NCI-H1092 (cell line): ENCODE results near the gene HGD.
"Not testable (repeated sequence)": the region's sequence is repeated elsewhere in the genome, so short reads cannot be mapped to it uniquely, and the experiment has no call there.

ENCODE experiments used
- DNase-seq: peaks from one replicate; lab custom pipeline; 2025; lab: John Stamatoyannopoulos, UW

The HGD gene

DNA sequence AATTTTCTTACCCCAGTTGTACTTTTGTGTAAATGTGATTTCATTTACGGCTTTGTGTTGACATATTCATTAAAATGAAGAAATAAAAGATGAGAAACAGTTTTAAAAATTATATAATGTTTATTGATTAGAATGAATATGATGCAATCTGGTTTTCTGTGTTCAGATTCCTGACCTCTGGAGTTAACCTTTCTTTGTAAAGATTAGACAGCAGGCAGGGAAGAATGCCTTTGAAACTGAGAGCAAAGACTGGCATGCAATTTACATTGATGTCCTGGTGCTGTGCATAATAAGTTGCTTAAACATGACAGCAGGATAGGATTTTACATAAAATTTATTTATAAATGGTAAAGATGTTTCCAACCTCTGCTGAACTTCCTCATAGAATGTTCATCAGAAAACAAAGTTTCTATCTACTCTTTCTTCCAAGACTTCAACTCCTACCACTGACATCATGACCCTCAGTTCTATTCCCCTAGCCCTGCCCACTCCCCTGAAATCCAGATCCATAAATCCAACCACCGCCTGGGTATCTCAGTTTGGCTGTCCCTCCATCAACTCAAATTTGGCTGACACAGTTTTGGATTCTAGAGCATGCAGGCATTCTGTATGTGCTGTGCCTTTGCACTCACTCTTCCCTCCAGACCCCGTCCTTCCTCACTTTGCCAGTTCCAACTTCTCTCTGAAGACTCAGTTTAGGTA is 1.7 kb downstream of the HGD start:
- DNase-seq: no peak

- DNase-seq: no peak
Observed at GRCh38 chr3:120678984-120679383, 3.1 kb downstream of the HGD start.

- no peak for DNase-seq
Observed at GRCh38 chr3:120678331-120678947, 3.6 kb downstream of the HGD start.

GRCh38 chr3:120677193-120677592 is 4.8 kb downstream of the HGD start:
- DNase-seq: not testable (repeated sequence)

GRCh38 chr3:120673116-120673515 is 8.9 kb downstream of the HGD start:
- no peak for DNase-seq

DNA sequence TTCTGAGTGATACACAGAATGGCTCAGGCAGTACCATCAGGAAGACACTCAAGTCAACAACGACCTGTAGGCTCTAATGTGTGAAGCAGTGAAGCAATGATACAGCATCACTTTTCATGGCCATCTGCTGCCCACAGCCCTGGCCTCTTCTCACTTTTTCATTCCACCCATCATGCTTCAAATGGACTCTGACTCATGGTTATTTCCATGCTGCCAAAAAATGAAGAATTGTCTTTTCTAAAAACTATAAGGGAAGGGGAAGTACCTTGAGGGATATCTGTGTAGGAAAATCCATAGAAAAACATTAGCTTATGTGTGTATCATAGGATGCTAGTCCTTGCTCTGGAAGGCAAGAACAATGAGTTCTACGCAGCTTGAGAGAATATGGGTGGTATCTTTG is 11.5 kb downstream of the HGD start:
- DNase-seq: no peak

GRCh38 chr3:120664926-120665325 is 17.1 kb downstream of the HGD start:
- no peak for DNase-seq

GRCh38 chr3:120661945-120662344 is 20.1 kb downstream of the HGD start:
- no peak for DNase-seq

DNA sequence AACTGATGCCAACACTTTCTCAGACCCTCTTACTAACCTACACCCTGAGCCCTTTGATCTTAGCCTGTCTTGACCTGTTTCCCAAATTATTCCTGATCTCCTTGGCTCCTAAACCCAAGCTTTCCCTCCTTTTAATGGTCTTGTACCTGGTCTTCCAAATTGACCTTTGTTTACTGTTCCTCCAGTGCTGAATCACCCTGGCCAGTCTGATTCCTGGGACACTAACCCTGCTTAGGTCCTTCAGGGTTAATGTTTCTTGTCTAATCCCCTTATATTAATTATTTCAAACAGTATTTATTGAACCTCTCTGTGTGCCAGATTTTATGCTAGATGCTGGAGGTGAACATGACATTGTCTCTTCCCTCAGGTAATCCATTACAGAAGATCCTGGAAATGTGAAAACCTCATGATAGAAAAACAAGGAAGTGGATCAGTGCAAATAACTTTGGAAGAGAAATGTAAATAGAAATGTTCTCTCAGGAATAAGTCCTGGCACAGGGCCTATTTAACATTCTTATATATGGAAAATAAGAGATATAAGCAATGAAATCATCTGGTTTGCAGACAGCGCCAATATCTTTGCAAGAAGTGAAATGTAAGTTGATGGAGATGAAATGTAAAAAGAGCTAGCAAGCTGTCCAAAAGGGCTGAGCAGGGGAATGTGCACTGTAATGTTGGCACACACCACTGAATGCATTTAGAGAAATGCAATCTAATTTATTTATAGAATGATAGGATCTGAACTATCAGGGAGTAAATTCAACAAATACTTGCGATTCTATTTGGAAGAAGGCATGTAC is 20.7 kb downstream of the HGD start:
- no peak for DNase-seq

DNA sequence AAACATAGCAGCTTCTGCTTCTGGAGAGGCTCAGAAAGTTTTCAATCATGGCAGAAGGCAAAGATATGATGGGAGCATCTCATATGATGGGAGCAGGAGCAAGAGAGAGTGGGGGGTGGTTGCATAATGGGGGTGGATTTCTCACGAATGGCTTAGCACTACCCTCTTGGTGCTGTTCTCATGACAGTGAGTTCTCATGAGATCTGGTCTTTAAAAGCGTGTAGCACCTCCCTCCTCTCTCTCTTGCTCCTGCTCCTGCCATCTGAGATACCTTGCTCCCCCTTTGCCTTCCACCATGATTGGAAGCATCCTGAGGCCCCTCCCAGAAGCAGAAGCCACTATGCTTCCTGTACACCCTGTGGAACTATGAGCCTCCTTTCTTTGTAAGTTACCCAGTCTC is 22.2 kb downstream of the HGD start:
- no peak for DNase-seq

- DNase-seq: no peak
Observed at GRCh38 chr3:120659285-120659684, 22.8 kb downstream of the HGD start.

DNA sequence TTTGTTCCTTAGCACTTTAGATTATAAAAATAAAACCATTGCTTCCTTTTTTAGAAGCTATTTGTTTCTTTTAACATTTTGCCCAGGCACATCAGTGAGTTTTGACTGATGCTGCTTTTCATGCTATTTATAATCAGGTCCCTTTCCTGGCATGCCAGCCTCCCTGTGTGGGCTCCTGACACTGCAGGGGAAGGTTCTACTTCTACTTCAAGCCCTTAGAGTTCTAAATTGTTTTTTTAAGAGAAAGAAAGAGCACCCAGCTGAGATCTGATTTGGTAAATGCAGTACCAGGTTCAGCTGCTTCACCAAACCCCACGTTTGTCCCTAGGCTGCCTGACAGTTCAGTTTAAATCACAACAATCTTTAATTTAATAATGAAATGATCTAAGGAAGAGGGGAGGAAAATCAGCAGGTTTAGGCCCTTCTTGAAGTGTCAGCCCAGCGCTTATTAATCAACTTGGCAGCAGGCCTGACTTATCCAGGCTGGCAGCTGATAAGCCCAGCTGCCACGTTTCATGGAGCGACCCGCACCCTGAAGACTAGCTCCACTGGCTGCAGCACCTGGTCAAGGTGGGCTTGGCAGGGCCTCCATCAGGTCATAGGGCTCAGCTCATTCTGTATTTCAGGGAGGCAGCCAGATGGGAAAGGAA is 29.0 kb downstream of the HGD start:
- DNase-seq: no peak

DNA sequence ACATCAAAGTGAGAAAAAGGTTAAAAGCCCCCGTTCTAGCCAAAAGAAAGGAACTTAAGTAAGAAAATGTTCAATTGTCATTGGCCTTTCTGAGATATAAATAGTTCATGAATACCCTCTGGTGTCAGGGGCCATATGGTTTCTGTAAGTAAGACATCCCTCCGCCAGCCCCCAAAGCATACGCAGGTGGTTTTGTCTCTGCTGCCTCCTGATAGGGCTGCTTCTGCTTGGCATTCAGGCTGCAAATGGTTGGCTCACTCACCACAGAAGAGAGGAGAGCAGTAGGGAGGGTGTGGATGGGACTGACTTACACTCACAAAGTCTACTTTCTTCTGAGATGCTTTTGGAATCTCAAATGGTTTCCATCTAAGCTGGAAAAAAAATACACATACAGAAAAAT is 29.8 kb downstream of the HGD start:
- no peak for DNase-seq

DNA sequence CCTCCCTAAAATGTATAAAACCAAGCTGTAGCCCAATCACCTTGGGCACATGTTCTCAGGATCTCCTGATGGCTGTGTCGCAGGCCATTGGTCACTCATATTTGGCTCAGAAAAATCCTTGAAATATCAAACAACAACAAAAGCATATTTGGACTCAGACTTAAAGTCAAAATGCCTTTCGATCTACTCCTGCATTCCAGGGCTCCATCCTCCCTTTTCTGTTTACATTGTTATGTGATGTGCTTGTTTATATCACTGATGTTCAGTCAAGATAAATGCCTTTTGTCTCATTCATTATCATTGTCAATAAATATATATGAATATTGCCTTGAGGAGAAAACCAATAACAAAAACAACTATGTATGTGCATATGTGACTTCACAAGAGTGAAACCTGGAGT is 31.7 kb downstream of the HGD start:
- no peak for DNase-seq

GRCh38 chr3:120649830-120650233 is 32.2 kb downstream of the HGD start:
- no peak for DNase-seq

- no peak for DNase-seq
Observed at GRCh38 chr3:120648290-120648689, 33.7 kb downstream of the HGD start.

- no peak for DNase-seq
Observed at GRCh38 chr3:120646771-120647432, 35.1 kb downstream of the HGD start.

DNA sequence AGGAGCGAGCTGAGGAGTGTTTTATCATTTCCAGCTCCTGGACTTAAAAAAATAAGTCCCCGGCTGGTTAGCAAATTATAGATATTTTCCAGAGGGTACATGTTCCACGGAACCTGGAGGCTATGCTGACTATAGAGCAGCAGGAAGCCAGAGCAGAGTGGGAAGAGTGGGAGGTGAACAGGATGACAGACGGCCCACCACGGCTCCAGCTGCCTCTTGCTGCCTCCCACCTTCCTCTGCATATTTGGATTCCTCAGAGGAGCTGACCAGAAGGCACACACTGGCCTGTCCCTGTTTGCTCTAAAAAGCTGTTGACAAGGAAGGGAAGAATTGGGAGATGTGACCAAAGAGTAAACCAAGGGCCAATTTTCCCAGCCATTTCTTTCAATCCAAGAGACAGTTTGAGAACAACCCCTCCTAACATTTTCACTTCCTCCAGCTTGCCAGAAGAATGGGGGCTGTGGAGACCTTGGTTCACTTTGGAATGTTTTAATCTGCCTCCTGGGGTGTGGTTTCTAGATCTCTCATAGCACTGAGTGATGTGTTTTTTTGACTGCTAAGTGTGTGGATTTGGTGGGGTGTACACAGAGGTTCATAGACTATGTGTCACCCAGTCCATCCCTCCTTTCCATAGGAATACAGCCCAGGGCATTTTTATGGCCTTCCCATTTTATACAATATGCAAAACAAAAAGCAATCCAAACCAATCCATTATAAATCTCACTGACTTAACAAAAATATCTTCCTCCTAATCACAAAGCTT is 36.8 kb downstream of the HGD start:
- DNase-seq: no peak

GRCh38 chr3:120642368-120642948 is 39.6 kb downstream of the HGD start:
- DNase-seq: no peak

- no peak for DNase-seq
Observed at GRCh38 chr3:120641696-120642246, 40.3 kb downstream of the HGD start.

GRCh38 chr3:120640231-120640630 is 41.8 kb downstream of the HGD start:
- no peak for DNase-seq
